NCI-H1930 (cell line): Measurements from ENCODE around the gene ARHGEF12.

Source experiments
- DNase-seq, 2 experiments: peaks; one replicate each; lab custom pipeline; 2025; lab: John Stamatoyannopoulos, UW

Gene ARHGEF12

GRCh38 chr11:120518356-120518755 lies 182.1 kb downstream of the ARHGEF12 start:
- DNase-seq, result no peak

GRCh38 chr11:120519474-120519873 lies 183.3 kb downstream of the ARHGEF12 start:
- no peak for DNase-seq

DNA sequence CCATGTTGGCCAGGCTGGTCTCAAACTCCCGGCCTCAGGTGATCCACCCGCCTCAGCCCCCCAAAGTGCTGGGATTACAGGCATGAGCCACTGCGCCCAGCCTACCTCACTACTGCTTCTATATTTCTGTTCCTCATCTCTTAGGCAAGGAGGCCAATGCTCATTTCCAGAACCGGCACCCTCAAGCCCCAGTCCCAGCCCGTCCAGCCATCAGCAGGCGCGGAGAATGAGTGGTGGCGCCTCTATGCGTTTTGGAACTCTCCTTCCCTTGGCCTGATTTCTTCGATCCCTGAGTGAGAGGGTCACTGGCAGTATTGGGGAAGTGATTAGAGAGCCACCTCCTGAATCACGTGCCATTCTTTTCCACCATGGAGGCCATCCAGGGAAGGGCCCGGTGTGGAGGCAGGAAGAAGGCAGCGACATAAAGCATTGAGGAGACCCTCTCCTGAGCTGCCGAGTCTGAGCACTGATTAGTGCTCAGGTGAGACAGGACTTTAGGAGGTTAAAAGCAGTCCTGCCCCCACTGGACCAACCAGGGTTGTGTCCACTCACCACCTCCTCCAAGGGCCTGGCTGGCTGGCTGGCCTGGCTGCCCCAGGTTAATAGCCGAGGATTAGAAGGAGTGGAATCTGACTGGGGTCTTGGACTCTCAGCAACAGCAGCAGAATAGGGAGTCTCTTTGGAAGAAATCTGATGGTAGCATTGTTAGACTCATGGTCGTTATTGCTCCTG lies 184.0 kb downstream of the ARHGEF12 start:
- DNase-seq, result no peak

GRCh38 chr11:120521176-120521575 lies 185.0 kb downstream of the ARHGEF12 start:
- DNase-seq, result no peak

GRCh38 chr11:120522021-120522420 lies 185.8 kb downstream of the ARHGEF12 start:
- no peak for DNase-seq

GRCh38 chr11:120522736-120523135 lies 186.5 kb downstream of the ARHGEF12 start:
- DNase-seq, result no peak

DNA sequence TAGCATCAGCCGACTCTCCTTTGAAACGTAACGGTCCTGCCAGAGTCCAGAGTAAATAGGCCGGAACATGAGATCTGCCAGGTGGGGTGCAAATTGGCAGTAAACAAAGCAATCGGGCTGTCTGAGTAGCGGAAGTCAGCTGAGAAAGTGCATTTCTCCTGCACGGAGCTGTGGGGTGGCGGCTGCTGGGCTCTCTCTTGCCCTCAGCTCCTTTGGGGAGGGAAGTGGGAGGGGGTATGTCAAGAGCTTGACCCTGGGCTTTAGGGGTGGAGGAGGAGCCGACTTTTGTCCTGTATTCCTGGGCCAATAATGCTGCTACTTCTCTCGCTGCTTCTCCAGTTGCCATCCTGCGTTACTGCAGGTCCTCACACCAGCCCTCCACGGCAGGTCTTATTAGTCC lies 187.0 kb downstream of the ARHGEF12 start:
- DNase-seq, result no peak

DNA sequence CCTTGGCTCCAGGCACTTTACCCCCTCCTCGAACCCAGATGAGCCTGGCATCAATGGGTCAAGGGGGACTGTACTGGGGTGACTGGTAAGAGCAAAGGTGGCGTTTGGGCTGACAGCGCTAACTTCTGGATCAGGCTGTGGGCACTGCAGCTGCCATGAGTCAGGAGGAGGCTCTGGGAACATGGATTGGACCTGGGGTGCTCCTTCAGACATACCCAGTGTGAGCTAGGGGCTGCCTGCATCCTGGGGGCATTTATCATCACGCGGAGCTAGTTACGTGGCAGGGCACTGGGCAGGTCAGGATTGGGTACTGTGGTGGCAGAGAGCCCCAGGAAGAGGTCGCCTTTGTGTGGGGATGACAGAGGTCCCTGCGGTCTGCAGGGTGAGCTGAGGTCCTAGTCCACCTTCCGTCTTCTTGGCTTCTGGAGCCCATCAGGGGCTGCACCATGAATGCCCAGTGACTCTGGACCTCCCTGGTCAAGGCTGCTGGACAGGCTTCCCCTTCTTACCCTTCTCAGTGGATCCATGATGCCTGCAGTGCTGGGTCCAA lies 188.4 kb downstream of the ARHGEF12 start:
- no peak for DNase-seq

- DNase-seq, result no peak
Measured at GRCh38 chr11:120525261-120526171, 189.3 kb downstream of the ARHGEF12 start.

DNA sequence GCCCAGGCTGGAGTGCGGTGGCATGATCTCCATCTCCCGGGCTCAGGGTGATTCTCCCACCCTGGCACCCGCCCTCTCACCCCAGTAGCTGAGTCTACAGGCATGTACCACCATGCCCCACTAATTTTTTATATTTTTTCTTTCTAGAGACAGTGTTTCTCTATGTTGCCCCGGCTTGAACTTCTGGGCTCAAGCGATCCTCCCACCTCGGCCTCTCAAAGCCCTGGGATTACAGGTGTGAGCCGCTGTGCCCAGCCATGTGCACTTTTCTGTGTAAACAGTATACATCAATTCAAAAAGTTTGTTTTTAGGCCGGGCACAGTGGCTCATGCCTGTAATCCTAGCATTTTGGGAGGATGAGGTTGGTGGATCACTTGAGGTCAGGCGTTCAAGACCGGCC lies 190.0 kb downstream of the ARHGEF12 start:
- no peak for DNase-seq

DNA sequence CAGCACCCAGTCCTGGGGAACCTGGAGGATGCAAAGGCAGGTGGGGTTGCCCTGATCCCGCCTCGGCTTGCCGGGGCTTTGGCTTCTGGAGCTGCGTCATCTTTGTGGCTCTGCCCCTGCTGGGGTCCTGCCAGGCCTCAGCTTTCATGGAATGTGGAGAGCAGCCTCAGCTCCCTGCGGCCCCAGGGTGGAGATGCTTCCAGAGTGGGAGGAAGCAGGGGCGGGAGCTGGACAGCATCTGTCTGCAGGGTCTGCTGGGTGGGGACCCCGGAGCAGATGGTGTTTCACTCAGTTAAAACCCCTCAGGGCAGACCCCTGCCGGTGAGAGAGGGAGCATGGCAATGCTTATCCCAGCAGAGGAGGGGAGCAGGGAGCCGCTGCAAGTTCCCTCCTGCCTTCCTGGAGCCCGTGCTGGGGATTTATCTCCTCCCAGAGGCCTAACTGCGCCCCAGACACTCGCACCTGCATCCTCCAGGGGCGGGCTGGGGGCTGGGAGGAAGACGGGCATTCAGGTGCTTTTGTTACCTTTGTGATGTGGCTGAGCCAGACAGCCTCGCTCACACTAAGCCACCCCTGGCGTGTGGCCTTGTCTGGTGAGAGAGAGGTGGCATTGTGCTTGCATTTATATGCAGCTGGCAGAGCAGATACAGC lies 191.0 kb downstream of the ARHGEF12 start:
- no peak for DNase-seq

DNA sequence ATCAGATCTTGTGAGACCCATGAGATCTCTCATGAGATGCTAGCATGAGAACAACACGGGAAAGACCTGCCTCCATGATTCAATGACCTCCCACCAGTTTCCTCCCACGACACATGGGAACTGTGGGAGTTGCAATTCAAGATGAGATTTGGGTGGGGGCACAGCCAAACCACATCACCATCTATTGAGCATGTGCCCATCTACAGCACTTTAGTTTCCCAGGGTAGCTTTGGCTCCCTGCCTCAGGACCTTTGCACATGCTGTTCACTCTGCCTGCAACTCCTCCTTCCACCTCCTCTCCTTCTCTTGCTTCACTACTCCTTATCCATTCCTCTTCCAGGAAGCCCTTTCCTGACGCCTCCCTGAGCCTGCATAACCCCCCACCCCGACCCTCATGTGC lies 192.5 kb downstream of the ARHGEF12 start:
- DNase-seq, result no peak

GRCh38 chr11:120529214-120529613 lies 193.0 kb downstream of the ARHGEF12 start:
- DNase-seq, result no peak

GRCh38 chr11:120529911-120530310 lies 193.7 kb downstream of the ARHGEF12 start:
- DNase-seq, result no peak

GRCh38 chr11:120532082-120532831 lies 196.0 kb downstream of the ARHGEF12 start:
- no peak for DNase-seq

DNA sequence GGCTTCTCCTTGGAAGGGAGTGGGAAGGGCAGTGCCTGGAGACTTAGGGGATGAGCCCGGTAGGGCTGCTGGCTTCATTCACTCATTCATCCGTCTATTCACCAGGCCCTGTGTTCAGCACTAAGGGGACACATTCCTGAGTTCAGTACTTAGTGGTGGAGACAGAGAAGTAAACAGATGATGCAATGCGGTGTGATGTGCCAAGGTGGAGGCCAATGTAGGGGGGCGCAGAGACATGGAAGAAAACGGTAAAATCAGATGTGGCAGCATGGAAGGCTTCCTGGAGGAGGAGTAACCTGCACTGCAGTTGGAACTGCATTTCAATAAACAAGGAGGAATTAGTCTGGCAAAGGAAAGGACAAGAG lies 196.6 kb downstream of the ARHGEF12 start:
- DNase-seq, result no peak

GRCh38 chr11:120536091-120536796 lies 200.0 kb downstream of the ARHGEF12 start:
- no peak for DNase-seq

DNA sequence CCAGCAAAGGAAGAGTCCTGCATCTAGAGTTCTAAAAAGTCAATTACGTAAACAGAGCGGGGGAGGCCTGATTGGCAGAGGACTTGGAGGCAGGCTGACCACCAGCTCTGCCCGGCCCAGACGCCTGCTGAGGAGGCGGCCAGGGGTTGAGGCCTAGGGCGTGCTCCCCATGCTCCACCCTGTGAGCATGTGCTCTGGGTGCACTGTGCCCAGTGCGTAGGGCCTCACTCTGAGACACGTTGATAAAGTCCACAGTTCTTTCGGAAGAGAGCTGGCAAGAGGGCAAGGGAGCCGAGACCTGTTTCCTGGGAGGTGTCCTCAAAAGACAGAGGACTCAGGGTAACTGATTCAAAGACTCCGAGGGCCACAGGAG lies 200.6 kb downstream of the ARHGEF12 start:
- no peak for DNase-seq

DNA sequence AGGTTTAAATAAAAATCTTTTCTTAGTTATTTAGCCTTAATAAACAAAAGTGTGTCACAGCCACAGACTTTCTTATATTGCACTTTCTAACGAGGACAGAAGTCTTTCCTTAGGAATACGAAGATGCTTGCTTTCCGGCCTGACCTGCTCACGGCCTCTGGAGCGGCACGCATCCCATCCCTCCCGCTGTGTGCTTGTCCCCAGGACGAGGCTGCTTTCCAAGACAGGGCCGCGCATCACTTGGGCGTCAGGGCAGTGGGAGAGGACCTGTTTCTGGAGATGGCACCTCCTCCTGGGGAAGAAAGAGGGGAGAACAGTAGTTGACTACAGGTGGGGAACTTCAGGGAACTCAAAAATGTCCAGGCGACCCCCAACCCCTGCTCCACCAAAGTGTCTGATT lies 201.8 kb downstream of the ARHGEF12 start:
- DNase-seq, result no peak

DNA sequence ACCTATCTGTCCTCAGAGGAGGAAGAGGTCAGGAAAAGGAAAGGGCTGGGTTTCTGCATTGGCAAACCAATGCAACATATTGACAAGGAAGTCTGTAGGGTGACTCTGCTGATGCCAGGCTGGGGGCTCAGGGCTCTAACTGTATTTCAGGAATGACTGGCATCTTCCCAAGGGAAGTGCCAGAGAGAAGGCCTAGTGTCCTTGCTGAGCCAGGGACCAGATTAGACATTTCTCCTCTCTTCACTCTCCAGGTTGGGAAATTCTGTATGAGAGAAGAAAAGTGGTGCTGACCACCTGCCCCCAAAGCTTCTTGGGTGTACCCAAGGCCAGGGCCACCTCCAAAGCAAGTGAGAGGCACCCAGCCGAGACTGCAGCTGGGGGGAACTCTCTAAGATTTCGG lies 202.5 kb downstream of the ARHGEF12 start:
- no peak for DNase-seq
